H9 (cell line): ENCODE data around the gene CCDC92. TPM values are rescaled to one million over a fixed set of nuclear protein-coding genes. Genes with fewer than 3 reads are reported as not detected.

Experiments
- DNase-seq: peaks from one replicate; pipeline ENCODE4 v3.0.0-alpha.2; 2017
- H2AFZ ChIP-seq: one replicate; pipeline ENCODE4 v1.6.1; 2013; ENCODE audit warnings: mild to moderate bottlenecking, low read length, control low read depth, moderate library complexity
- H2AK5ac ChIP-seq: 2 replicates; pipeline ENCODE4 v1.6.1; 2013; ENCODE audit warnings: low read length, control low read depth, mixed read lengths; ENCODE audit not compliant: insufficient read length
- H2BK120ac ChIP-seq: one replicate; pipeline ENCODE4 v1.6.1; 2013; ENCODE audit warnings: low read depth, mild to moderate bottlenecking, low read length, control low read depth, inconsistent platforms; ENCODE audit not compliant: poor library complexity, severe bottlenecking
- H2BK12ac ChIP-seq: 2 replicates; pipeline ENCODE4 v1.6.1; 2013; ENCODE audit warnings: low read length, control low read depth, mixed read lengths, low read depth; ENCODE audit not compliant: insufficient read length
- H2BK15ac ChIP-seq: 2 replicates; pipeline ENCODE4 v1.6.1; 2013; ENCODE audit warnings: low read depth, low read length, control low read depth
- H2BK20ac ChIP-seq: one replicate; pipeline ENCODE4 v1.6.1; 2013; ENCODE audit warnings: low read depth, mild to moderate bottlenecking, low read length, control low read depth, inconsistent platforms; ENCODE audit not compliant: poor library complexity, severe bottlenecking
- H2BK5ac ChIP-seq: 2 replicates; pipeline ENCODE4 v1.6.1; 2013; ENCODE audit warnings: low read length, control low read depth, mixed read lengths; ENCODE audit not compliant: insufficient read length
- H3K14ac ChIP-seq: 2 replicates; pipeline ENCODE4 v1.6.1; 2013; ENCODE audit warnings: low read length, control low read depth; ENCODE audit not compliant: insufficient read depth
- H3K18ac ChIP-seq: 2 replicates; pipeline ENCODE4 v1.6.1; 2013; ENCODE audit warnings: low read depth, mild to moderate bottlenecking, mixed read lengths, low read length, control low read depth; ENCODE audit not compliant: insufficient read length
- H3K23ac ChIP-seq: 2 replicates; pipeline ENCODE4 v1.6.1; 2013; ENCODE audit warnings: low read length, control low read depth, mixed read lengths, low read depth; ENCODE audit not compliant: insufficient read length
- H3K23me2 ChIP-seq: 2 replicates; pipeline ENCODE4 v1.6.1; 2013; ENCODE audit warnings: low read depth, mild to moderate bottlenecking, mixed read lengths, low read length, control low read depth; ENCODE audit not compliant: insufficient read length, poor library complexity, severe bottlenecking
- H3K27ac ChIP-seq: 2 replicates; pipeline ENCODE4 v1.5.1; 2013; ENCODE audit warnings: low read length, control low read depth, mixed read lengths, low read depth; ENCODE audit not compliant: insufficient read length
- H3K27me3 ChIP-seq: 2 replicates; pipeline ENCODE4 v1.6.1; 2013; ENCODE audit warnings: low read length, control low read depth, inconsistent platforms; ENCODE audit not compliant: insufficient read depth
- H3K4ac ChIP-seq: 2 replicates; pipeline ENCODE4 v1.6.1; 2013; ENCODE audit warnings: low read depth, mild to moderate bottlenecking, control low read depth, inconsistent platforms, low read length, moderate library complexity
- H3K4me1 ChIP-seq: 2 replicates; pipeline ENCODE4 v1.6.1; 2013; ENCODE audit warnings: low read length, control low read depth, inconsistent platforms; ENCODE audit not compliant: insufficient read depth
- H3K4me2 ChIP-seq: 2 replicates; pipeline ENCODE4 v1.6.1; 2013; ENCODE audit warnings: low read length, control low read depth, mixed read lengths; ENCODE audit not compliant: insufficient read length, insufficient read depth
- H3K56ac ChIP-seq: 2 replicates; pipeline ENCODE4 v1.6.1; 2013; ENCODE audit warnings: low read depth, mild to moderate bottlenecking, mixed read lengths, low read length, control low read depth; ENCODE audit not compliant: insufficient read length
- H3K79me1 ChIP-seq: 2 replicates; pipeline ENCODE4 v1.6.1; 2013; ENCODE audit warnings: low read depth, mild to moderate bottlenecking, moderate library complexity, low read length, control low read depth, inconsistent platforms; ENCODE audit not compliant: insufficient read depth, poor library complexity, severe bottlenecking
- H3K79me2 ChIP-seq: 2 replicates; pipeline ENCODE4 v1.6.1; 2013; ENCODE audit warnings: low read length, control low read depth, inconsistent platforms; ENCODE audit not compliant: insufficient read depth
- H3K9ac ChIP-seq: 2 replicates; pipeline ENCODE4 v1.6.1; 2013; ENCODE audit warnings: low read length, control low read depth, mixed read lengths; ENCODE audit not compliant: insufficient read length; ENCODE audit errors: extremely low read depth
- H3K9me3 ChIP-seq: one replicate; pipeline ENCODE4 v1.6.1; 2013; ENCODE audit warnings: low read depth, low read length, inconsistent platforms; ENCODE audit not compliant: control insufficient read depth
- H3T11ph ChIP-seq: one replicate; pipeline ENCODE4 v1.6.1; 2013; ENCODE audit warnings: mild to moderate bottlenecking, low read length, control low read depth, inconsistent platforms
- H4K20me1 ChIP-seq: one replicate; pipeline ENCODE4 v1.6.1; 2013; ENCODE audit not compliant: control insufficient read depth, insufficient read length, insufficient read depth
- H4K5ac ChIP-seq: 2 replicates; pipeline ENCODE4 v1.6.1; 2013; ENCODE audit warnings: low read depth, mild to moderate bottlenecking, mixed read lengths, low read length, control low read depth; ENCODE audit not compliant: insufficient read length
- H4K8ac ChIP-seq: replicated peaks from 2 replicates; pipeline ENCODE4 v1.6.1; 2013; ENCODE audit warnings: low read length, control low read depth, mixed read lengths, low read depth; ENCODE audit not compliant: insufficient read length
- H4K91ac ChIP-seq: 2 replicates; pipeline ENCODE4 v1.6.1; 2013; ENCODE audit warnings: low read depth, mild to moderate bottlenecking, moderate library complexity, mixed read lengths, low read length, control low read depth; ENCODE audit not compliant: insufficient read length
- H3K27ac Mint-ChIP-seq, 3 experiments: 2 replicates in 2 of 3; 3 replicates in 1 of 3; pipeline ENCODE4 v1.8.0; 2020 to 2021; ENCODE audit warnings: mixed read lengths in 3 of 3, mild to moderate bottlenecking in 1 of 3, moderate library complexity in 1 of 3
- H3K27me3 Mint-ChIP-seq: 2 replicates; pipeline ENCODE4 v1.8.0; 2021; ENCODE audit warnings: low read depth, mild to moderate bottlenecking, moderate library complexity, mixed read lengths
- H3K36me3 Mint-ChIP-seq, 3 experiments: 2 replicates in 2 of 3; 3 replicates in 1 of 3; pipeline ENCODE4 v1.8.0; 2020 to 2021; ENCODE audit warnings: low read depth in 3 of 3, mixed read lengths in 3 of 3; ENCODE audit not compliant: insufficient read depth in 1 of 3
- H3K4me1 Mint-ChIP-seq, 2 experiments: 2 replicates each; pipeline ENCODE4 v1.8.0; 2020; ENCODE audit warnings: mixed read lengths in 2 of 2
- H3K4me3 Mint-ChIP-seq, 2 experiments: 2 replicates in 1 of 2; 3 replicates in 1 of 2; pipeline ENCODE4 v1.8.0; 2020 to 2021; ENCODE audit warnings: mild to moderate bottlenecking in 2 of 2, mixed read lengths in 2 of 2, moderate library complexity in 1 of 2
- H3K9me3 Mint-ChIP-seq, 2 experiments: 2 replicates in 1 of 2; 3 replicates in 1 of 2; pipeline ENCODE4 v1.8.0; 2020; ENCODE audit warnings: mild to moderate bottlenecking in 2 of 2, mixed read lengths in 2 of 2, moderate library complexity in 1 of 2
- WGBS: extraction: QIAGEN DNeasy Blood & Tissue Kit; methylation state at CpG from one replicate; pipeline ENCODE4 v1.1.7; 2013; ENCODE audit warnings: missing lambda C conversion rate, low lambda C conversion rate, mixed read lengths; ENCODE audit not compliant: insufficient read length; ENCODE audit errors: extremely low coverage; 5-methylcytosine and 5-hydroxymethylcytosine counted together
- total RNA-seq: library from RNA; stranded (reverse); gene quantifications from 2 replicates; pipeline ENCODE4 v1.2.1, GENCODE V29; 2021
- TF ChIP-seq, protein P1 (sequence below): fragments of 200-600 bp; sonication (generic); conservative IDR thresholded peaks from 3 replicates; pipeline ENCODE4 v1.8.0; 2021; ENCODE audit warnings: antibody characterized with exemption, mild to moderate bottlenecking

The CCDC92 gene
- total RNA-seq, 1 experiment from 2014 or later, result 1.3 TPM

GRCh38 chr12:123950476-123951349 lies 21.9 kb downstream of the CCDC92 start:
- WGBS, result no CpG with 5 or more reads among the region's 15 CpGs
- H3K4me1 ChIP-seq, result no peaks in the 10 kb centered on the region

More at GRCh38 chr12:123950476-123951349, 21.9 kb downstream of the CCDC92 start:
- H3K27ac Mint-ChIP-seq, result no peak overlapping the region
- H3K4me2 ChIP-seq, result no peak overlapping the region
- H3K4me3 Mint-ChIP-seq, result no peak overlapping the region
- no peaks in the 10 kb centered on the region for H3K79me2 ChIP-seq
- no peak overlapping the region for H2BK20ac ChIP-seq
- H2BK5ac ChIP-seq, result no peak overlapping the region
- no peak overlapping the region for H3K27ac ChIP-seq
- no peak overlapping the region for H3T11ph ChIP-seq
- no peaks in the 10 kb centered on the region; the same call in 1 of the 2 replicates for H3K27me3 ChIP-seq
- peaks cover 0 to 1% (median 0%) of the 10 kb centered on the region in 3 experiments; a peak in 1 of 7 replicates for H3K36me3 Mint-ChIP-seq
- H4K5ac ChIP-seq, result no peak overlapping the region
- no peaks in the 10 kb centered on the region for H3K9me3 Mint-ChIP-seq
- H3K18ac ChIP-seq, result no peak overlapping the region
- peak; percentile 15 for DNase-seq
- no peak overlapping the region for H2AFZ ChIP-seq
- H4K91ac ChIP-seq, result no peak overlapping the region
- H3K27me3 Mint-ChIP-seq, result peaks cover 96% of the 10 kb centered on the region
- no peak overlapping the region for H3K4ac ChIP-seq
- no peaks in the 10 kb centered on the region for H3K23me2 ChIP-seq
- H4K20me1 ChIP-seq, result no peaks in the 10 kb centered on the region
- H2BK120ac ChIP-seq, result no peak overlapping the region
- H3K4me1 Mint-ChIP-seq, result no peaks in the 10 kb centered on the region; a peak in 1 of 4 replicates
- H2AK5ac ChIP-seq, result no peak overlapping the region
- no peak overlapping the region for H3K23ac ChIP-seq
- TF ChIP-seq, protein P1, sequence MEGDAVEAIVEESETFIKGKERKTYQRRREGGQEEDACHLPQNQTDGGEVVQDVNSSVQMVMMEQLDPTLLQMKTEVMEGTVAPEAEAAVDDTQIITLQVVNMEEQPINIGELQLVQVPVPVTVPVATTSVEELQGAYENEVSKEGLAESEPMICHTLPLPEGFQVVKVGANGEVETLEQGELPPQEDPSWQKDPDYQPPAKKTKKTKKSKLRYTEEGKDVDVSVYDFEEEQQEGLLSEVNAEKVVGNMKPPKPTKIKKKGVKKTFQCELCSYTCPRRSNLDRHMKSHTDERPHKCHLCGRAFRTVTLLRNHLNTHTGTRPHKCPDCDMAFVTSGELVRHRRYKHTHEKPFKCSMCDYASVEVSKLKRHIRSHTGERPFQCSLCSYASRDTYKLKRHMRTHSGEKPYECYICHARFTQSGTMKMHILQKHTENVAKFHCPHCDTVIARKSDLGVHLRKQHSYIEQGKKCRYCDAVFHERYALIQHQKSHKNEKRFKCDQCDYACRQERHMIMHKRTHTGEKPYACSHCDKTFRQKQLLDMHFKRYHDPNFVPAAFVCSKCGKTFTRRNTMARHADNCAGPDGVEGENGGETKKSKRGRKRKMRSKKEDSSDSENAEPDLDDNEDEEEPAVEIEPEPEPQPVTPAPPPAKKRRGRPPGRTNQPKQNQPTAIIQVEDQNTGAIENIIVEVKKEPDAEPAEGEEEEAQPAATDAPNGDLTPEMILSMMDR, result no peak
- no peak overlapping the region for H3K9ac ChIP-seq
- H3K56ac ChIP-seq, result no peak overlapping the region
- H2BK12ac ChIP-seq, result no peak overlapping the region
- no peaks in the 10 kb centered on the region for H3K9me3 ChIP-seq
- no peak overlapping the region for H2BK15ac ChIP-seq
- H3K14ac ChIP-seq, result no peak overlapping the region; the same call in 1 of the 2 replicates
- no peak overlapping the region for H4K8ac ChIP-seq
- H3K79me1 ChIP-seq, result no peaks in the 10 kb centered on the region
